Gastrocnemius medialis (tissue), 4 donors: ENCODE measurements around the gene DHRSX.

Experiments
- POLR2A ChIP-seq, 2 donors: fragments of 450-650 bp; IDR thresholded peaks; one replicate each; pipeline ENCODE4 v1.6.1; 2017; ENCODE audit warnings: antibody characterized with exemption in 2 of 2, mild to moderate bottlenecking in 2 of 2, moderate library complexity in 2 of 2
- TF ChIP-seq, protein P1 (sequence below), 5 experiments: fragments of 450-650 bp in 3 of 5; fragments of 200-600 bp in 2 of 5; sonication (generic) in 2 of 5; IDR thresholded peaks in 4 of 5; conservative IDR thresholded peaks in 1 of 5; 1 replicate in 4 of 5; 2 replicates in 1 of 5; pipeline ENCODE4 v1.5.1; 2016 to 2019; ENCODE audit warnings: antibody characterized with exemption in 5 of 5, mild to moderate bottlenecking in 3 of 5, moderate library complexity in 3 of 5

DNA sequence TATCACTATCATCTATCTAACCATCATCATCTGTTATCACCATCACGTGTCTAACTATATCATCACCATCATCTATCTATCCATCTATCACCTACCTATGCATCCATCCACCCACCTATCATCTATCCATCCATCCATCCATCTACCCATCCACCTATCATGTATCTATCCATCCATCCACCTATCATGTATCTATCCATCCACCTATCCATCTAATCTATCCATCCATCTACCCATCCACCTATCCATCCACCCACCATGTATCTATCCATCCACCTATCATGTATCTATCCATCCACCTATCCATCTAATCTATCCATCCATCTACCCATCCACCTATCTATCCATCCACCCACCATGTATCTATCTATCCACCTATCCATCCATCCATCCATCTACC is 316.7 kb downstream of the DHRSX start:
- TF ChIP-seq POLR2A (IDR thresholded peaks at IDR 0.05): no peak
- TF ChIP-seq, protein P1, sequence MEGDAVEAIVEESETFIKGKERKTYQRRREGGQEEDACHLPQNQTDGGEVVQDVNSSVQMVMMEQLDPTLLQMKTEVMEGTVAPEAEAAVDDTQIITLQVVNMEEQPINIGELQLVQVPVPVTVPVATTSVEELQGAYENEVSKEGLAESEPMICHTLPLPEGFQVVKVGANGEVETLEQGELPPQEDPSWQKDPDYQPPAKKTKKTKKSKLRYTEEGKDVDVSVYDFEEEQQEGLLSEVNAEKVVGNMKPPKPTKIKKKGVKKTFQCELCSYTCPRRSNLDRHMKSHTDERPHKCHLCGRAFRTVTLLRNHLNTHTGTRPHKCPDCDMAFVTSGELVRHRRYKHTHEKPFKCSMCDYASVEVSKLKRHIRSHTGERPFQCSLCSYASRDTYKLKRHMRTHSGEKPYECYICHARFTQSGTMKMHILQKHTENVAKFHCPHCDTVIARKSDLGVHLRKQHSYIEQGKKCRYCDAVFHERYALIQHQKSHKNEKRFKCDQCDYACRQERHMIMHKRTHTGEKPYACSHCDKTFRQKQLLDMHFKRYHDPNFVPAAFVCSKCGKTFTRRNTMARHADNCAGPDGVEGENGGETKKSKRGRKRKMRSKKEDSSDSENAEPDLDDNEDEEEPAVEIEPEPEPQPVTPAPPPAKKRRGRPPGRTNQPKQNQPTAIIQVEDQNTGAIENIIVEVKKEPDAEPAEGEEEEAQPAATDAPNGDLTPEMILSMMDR (IDR thresholded peaks at IDR 0.05 in 4 of 5, conservative IDR thresholded peaks at IDR 0.05 in 1 of 5): no peak
